Urothelium cell line (cell line): ENCODE measurements around the gene TREM2.

ENCODE experiments used
- DNase-seq: peaks from one replicate; pipeline ENCODE4 v3.0.0; 2011; ENCODE audit warnings: low spot score, mixed read lengths
- FAIRE-seq: peaks from 2 replicates; lab custom pipeline; 2011; peaks lifted over from hg19 to GRCh38; lab: Jason Lieb, UNC

TREM2 gene

DNA sequence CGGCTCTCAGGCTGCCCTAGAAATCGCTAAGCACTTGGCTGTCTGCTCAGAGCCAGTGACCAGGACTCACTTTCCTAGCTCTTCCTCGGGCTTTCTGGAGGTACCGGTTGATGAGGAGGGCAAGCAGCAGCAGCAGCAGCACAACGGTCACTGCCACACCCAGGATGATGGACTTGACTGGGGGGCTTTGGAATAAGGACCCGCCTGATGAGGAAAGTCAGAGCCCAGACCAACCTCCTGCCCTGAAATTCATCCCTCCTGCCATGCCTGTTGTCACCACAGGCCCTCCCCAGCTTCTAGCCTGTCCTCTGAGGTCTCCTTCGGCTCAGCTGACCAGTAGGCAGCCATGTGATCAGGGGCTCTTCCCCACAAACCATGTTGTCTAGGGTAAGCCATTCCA is 21.8 kb upstream of the TREM2 start:
- FAIRE-seq, result no peak
- DNase-seq, result no peak

DNA sequence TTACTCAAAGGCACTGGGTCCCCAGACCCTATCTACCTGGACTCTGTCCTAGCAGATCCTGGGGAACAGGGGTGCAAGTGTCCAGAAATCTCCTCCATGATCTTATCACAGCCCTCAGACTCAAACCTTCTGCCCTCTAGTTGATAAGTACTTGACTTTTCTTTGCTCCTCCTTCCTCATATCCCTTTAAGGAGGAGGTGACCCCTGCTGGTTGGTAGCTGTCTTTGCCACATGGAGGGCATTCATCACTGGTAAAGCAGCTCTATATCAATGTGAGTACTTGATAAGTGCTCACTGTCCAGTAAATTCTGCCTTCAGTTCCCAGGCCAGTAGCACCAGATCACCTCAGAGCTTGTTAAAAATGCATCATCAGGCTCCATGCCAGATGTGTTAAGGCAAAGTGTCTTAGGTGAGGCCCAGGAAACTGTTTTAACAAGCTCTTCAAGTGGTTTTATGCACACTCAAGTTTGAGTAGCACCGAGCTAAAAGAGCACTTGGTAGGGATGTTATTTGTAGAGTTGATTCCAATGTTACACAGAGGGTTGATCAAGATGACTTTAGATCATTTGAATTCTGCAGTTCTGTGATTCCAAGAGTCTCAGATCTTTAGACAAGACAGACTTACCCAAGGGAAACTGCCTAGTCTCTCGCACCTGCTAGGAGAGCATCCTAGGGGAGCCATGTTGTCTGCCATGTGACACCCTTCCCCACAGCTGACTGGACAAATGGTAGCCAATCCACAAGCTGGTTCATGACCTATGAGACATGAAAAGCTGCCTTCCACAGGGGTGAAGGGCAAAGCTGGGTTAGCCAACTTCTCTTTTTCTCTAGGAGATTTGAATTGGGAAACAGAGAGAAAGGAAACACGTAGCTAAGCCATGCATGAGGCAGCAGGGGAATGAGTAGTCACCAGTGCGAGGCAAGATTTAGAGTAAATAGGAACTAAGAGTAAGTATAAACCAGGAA is 19.4 kb upstream of the TREM2 start:
- DNase-seq (peak; percentile 42), FAIRE-seq (no peak)

DNA sequence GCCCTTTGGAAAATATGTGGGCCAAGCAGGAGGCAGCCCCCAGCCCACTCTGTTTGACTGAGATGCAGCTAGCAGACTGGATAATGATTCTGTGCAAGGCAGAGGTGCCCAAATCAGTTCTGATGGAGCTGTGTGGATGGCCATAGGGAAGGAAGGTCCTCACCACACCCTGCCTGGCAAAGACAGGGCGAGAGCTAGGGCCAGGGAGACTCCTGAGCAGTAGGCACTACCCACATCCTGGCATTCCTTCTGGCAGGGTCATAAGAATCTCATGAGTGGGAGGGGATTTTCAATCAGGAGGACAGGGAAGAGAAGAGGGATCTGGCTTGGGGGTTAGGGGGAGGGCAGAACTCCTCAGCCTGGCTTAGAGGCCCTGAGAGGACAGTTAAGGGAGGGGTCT is 18.6 kb upstream of the TREM2 start:
- no peak for FAIRE-seq
- DNase-seq, result no peak

DNA sequence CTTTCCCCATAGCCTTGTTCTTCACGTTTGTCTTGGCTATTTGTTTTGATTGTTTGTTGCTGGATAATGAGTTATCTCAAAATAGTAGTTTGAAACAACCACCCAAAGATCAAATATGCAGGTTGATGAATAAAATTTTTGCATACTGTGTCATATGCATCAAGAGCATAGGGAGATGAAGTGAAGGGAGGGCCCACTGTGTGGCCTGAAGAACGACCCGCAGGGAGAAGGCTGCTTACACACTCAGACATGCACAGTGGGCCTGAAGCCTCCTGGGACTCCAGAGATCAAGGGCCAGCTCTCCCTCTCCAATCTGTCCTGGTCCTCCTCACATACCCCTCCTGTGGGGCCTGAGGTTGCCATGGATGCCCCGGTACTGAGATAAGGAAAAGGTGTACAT is 16.2 kb upstream of the TREM2 start:
- FAIRE-seq (no peak), DNase-seq (no peak)

DNA sequence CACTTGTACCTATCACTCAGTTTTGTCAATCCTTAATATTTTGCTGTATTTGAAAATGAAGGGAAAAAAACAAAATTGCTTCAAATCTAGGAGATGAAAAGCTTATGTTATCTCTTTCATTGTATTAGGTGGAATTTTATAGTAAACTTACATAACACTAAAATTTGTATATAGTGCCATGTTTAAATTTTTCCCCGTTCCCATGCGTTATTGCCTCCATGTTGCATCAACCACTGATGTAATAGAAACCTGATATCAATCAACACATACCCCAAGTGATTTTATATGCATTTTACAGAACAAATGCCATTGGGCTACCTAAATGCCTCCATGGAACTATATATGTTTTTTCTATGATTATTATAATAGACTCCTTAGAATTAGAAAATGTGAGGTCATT is 14.8 kb upstream of the TREM2 start:
- DNase-seq (no peak), FAIRE-seq (no peak)

DNA sequence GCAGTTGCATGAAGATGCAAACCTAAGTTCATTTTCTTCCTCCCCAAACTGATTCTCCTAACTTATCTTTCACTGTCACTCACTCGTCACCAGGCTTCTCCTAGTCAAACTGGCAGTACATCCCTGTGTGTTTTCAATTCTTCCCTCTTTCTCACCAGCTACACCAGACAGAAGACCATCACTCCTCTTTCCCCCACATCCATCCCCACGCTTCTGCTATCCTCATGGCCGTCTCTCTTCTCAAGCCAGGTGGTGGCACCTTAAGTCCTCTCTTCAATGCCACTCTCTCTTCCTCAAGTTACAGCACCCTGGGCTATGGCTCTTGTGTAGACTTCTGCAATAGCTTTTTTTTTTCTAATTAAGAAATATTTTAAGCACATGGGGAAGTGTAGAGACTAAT is 14.4 kb upstream of the TREM2 start:
- FAIRE-seq (no peak), DNase-seq (no peak)

DNA sequence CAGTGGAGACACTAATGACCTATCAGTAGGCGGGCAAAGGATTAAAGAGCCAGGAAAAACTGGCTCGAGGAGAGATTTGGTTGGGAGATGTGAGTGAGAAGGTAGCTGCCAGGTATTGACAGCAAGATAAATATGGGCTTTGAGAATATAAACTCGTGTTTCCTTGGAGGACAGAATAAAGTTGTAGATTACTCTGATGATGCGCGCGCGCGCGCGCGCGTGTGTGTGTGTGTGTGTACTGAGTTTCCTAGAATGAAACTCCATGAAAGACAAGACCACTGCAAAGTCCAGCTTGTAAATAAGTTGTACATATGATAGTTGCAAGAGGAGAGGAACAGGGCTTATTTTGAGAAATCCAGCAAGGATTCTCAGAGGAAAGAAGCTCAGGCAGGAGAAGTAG is 13.3 kb upstream of the TREM2 start:
- FAIRE-seq, result no peak

DNA sequence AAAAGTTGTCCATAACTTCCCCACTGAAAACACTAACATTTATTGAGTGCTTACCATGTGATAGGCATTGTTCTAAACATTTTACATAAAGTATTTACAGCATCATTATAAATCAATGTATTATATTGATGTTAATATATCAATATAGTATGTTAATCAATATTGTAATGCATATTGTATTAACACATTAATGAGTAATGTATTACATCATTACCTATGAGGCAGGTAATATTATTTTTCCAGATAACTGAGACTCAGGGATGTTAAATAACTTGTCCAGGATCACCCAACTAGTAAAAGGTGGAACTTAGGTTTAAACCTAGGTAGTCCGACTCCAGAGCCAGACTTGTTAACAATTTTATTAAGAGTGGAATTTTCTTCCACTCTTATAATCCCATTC is 12.2 kb upstream of the TREM2 start:
- no peak for FAIRE-seq

More for the DNA sequence above, 13.3 kb upstream of the TREM2 start:
- no peak for DNase-seq

DNA sequence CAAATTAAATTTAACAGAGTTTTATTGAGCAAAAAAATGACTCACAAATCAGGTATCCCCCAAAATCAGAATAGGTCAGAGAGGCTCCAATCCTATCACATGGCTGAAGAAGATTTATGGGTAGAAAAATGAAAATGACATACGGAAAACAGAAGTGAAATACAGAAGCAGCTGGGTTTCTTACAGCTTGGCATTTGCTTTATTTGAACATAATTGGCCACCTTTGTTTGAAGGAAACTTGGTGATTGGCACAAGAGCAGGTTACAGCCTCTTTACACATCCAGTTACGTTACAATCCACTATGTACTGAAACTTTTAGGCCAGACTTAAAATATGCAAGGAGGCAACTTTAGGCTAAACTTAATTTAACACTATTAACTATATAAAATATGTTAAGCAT is 11.7 kb upstream of the TREM2 start:
- FAIRE-seq (no peak), DNase-seq (no peak)

More for the DNA sequence above, 12.2 kb upstream of the TREM2 start:
- DNase-seq, result no peak

DNA sequence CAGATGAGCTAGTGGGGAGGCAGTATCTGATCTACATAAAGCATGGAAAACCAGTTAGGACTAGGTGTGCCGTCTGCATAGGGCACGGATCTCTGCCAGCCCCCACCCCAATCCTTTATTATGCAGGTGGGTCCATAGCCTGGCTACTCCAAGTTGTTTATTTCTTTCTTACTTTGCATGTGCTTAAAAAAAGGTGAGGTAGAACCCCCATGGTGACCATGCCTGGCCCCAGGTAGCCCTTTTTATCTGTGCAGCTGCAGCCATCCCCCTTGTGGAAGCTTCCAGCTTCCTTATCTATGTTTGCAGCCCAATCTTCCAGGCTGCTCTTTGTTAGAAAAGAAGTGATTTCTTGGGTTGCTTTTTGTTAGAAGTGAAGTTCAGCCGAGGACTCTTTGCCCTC is 9.0 kb upstream of the TREM2 start:
- FAIRE-seq (no peak), DNase-seq (no peak)

DNA sequence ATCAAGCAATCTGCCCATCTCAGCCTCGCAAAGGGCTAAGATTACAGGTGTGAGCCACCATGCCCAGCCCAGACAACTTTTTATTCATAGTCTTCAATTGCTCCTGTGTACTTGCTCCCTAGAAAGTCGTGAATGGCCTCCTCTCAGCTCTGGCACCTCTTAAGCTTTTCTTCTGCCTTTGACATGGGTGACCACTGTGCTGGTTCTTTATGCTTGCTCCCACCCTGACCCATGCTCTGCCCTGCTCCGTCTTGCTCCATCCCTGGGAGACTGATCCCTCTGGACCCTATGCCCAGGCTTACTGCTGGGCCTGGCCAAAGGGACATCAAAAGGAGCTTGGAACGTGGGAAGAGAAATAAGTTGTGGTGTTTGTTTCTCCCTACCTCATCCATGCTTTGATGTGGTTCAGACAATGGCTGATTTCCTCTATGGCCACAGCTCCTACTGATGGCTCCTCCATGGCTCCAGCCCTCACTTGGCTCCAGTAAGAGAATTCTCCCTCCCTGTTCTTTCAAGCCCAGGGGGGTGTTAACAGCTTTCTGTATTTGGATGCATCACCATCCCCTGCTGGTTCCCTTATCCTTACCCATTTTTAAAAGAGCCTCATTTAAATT is 7.7 kb upstream of the TREM2 start:
- DNase-seq (no peak), FAIRE-seq (no peak)

DNA sequence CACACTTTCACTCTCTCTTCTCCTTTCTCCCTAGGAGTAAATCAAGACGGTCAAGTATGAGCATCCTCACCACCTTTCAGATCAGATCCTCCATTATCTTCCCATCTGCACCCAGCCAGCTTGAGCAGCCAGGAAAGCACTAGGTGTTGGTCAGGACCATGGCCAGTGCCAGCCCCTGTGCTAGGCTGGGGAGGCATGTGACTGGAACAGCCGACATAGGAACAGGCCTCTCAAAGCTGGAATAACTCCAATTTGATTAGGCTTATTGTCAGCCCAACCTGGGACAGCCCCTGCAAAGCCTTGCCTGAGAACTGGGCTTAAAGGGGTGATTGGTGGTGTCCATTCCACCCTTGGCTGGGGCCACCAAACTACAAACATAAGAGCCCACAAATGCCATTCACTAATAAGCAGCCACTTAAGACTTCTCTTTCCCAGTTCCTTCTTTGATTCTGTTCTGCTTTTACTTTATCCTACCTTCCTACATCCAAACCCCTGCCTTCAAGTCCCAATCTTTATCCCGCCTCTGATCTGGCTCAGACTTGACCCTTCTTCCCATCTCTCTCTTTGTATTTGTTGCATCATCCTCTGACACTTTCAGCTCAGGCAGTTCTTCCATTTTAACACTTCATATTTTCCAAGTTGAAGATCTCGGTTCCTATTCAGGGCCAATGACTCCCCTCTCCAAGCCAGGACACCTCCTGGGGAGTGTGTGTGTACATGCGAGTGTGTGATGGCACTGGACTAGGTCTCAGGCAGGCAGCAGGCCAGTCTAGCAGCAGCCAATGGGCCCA is 4.5 kb upstream of the TREM2 start:
- peak; percentile 52 for DNase-seq
- peak; percentile 23 for FAIRE-seq

DNA sequence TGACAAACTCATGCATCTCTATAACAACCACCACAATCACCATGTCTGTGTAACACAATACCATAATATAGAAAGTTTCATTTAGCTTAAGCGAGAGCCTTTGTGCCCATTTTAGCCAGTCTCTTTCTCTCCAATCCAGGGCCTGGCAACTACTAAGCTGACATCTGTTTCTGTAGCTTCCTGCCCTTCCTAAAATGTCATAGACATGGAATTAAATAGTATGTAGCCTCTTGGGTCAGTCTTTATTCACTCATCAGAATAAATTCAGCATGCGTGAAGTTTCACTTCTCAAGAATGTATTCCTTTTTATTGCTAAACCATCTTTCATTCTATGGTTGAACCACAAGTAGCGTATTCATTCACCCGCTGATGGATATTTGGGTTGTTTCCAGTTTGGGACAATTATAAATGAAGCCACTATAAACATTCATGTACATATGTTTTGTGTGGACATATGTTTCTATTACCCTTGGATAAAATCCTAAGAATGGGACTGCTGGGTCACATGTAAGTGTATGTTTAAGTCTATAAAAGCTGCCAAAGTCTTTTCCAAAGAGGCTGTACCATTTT is 1.7 kb upstream of the TREM2 start:
- FAIRE-seq (no peak), DNase-seq (no peak)

DNA sequence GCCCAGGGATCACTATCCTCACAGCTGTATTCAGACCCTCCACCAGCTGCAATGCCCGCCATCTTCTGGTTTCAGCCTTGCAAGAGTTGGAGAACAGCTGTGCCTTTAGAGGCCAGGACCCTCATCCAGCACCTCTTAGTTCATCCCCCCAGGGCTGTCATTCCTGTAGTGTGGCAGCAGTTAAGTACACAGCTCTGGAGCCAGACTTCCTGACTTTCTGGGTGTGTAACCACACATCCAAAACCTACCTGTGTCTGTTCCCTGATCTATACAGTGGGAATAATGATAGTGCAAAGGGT is 452 bp upstream of the TREM2 start:
- FAIRE-seq, result no peak
- no peak for DNase-seq

DNA sequence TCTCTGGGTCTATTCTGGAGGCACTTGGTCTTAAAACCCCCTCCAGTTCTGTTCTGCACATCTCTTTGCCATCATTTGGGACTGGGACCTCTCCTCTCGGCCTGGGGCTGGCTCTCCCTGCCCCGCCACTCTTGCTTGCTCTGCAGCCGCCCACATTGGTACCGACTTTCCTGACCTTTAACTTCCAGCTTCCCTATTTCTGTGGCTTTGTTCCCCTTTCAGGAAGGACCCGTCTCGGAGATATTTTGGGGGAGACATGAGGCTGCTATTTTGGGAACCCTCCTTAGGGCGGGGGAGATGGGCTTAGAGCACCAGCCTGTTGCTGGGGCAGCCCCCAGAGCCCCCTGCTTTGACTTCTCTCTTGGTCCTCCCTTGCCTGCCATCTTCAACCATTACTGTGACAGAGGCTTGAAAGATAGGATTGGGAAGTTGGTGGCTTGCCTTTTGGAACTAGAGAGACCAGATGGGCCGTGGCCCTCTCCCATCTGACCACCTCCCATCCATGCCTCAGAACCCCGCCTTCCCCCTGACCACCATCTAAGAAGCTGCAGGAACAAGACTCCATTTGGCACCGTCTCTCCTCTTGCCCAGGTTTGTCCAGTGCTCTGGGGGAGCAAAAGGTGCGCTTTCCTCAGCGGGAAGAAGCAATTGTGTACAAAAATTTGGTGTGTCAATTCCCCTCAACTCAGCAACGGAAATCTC is 914 bp downstream of the TREM2 start:
- FAIRE-seq (no peak), DNase-seq (no peak)

DNA sequence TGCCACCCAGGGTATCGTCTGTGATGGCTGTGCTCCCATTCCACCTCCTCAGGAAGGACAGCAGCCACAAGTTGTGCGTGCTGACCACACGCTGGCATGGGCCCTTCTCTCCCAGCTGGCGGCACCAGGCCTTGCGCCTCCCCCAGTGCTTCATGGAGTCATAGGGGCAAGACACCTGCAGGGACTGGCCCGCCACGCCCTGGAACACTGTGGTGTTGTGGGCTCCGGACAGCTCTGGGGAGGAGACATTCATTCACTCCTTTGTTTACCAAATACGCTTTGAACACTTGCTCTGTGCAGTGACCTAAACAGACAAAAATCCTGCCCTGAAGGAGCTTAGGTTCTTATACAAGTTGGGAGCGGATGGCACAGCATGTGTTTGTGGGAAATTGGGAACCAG is 1.5 kb downstream of the TREM2 start:
- DNase-seq, result no peak
- FAIRE-seq, result no peak

DNA sequence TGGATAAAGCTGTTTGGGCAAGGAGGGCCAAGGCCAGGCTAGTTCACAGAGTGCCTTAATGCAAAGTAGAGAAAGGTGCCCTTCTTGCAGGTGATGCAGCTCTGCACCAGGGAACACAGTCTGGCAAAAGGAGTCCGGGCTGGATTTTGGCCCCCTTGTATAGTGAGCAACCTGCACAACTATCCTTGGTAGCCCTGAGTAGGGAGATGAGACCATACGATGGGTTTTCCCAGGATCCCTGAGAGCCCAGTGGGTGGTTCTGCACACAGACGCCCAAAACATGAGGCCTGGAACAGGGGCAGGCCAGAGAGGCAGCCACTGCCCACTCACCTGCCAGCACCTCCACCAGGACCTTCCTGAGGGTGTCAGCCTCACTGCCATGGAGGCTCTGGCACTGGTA is 2.0 kb downstream of the TREM2 start:
- FAIRE-seq (no peak), DNase-seq (no peak)

DNA sequence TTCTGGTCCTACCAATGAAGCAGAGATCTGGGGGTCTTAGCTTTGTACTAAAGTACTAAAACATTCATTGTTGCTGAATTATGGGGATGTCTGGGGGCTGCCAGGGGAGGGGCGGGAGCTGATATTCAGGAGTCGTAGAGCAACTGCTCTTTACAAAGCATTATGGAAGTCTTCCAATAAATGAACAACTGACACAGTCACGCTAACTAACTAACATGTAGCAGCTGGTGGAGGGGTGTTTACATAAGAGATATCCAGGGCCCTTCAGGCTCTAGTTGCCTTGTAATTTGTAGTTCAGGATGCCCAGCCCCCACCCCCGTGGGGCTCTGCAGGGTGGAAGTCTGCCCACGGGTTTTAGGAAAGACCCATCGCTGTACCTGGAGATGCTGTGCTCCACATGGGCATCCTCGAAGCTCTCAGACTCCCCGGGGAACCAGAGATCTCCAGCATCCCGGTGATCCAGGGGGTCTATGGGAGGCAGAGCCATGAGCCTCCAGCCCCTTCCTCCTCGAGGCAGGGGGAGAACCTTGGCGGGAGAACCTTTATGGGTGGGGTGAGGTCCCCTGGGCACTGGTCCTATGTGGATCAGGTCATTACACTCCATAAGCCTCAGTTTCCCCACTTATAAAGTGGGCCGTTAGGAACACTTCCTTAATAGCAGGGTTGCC is 3.4 kb downstream of the TREM2 start:
- DNase-seq (no peak), FAIRE-seq (no peak)

DNA sequence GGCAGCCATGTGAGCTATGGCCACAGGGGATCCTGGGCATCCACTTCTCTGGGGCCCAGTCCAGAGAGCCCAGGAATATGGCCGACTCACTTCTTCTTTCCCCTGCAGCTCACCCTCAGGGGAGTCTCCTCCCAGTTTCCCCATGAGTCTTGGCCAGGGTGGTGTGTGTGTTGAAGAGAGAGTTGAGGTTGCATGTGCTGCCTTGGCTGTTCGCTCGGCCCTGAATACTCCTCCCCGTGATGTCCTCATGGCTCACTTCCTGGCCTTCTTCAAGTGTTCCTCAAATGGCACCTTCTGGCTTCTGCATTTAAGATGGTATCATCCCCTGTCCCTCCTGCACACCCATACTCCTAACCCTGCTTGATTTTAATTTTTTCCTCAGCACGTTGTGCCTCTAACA is 5.6 kb downstream of the TREM2 start:
- DNase-seq (no peak), FAIRE-seq (no peak)

DNA sequence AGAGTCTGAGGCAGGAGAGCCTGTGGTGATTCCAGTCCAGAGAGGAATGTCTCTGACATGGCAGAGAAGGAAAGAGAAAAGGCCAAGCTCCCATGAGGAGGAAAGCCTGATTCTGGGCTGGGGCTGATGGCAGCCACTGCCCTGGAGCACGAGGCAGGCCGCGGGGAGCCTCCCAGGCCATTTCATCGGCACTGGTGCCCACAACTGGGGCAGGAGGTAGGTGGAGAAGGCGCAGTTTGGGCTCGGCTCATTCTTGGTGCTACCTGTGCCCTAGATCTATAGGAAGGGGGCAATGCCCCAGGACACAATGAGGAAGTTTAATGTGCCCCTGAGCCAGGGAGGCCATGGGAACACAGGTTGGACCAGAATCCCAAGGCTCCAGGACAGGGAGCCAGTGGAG is 6.1 kb downstream of the TREM2 start:
- DNase-seq (no peak), FAIRE-seq (no peak)
